Activated T-helper 1 cell treated with Interleukin-2 at 50 U/mL for 16 hours (primary cell): ENCODE results near the gene L3HYPDH.

Experiments
- DNase-seq: peaks from one replicate; pipeline ENCODE4 v3.0.0-alpha.2; 2020; ENCODE audit warnings: low read depth

Gene L3HYPDH

DNA sequence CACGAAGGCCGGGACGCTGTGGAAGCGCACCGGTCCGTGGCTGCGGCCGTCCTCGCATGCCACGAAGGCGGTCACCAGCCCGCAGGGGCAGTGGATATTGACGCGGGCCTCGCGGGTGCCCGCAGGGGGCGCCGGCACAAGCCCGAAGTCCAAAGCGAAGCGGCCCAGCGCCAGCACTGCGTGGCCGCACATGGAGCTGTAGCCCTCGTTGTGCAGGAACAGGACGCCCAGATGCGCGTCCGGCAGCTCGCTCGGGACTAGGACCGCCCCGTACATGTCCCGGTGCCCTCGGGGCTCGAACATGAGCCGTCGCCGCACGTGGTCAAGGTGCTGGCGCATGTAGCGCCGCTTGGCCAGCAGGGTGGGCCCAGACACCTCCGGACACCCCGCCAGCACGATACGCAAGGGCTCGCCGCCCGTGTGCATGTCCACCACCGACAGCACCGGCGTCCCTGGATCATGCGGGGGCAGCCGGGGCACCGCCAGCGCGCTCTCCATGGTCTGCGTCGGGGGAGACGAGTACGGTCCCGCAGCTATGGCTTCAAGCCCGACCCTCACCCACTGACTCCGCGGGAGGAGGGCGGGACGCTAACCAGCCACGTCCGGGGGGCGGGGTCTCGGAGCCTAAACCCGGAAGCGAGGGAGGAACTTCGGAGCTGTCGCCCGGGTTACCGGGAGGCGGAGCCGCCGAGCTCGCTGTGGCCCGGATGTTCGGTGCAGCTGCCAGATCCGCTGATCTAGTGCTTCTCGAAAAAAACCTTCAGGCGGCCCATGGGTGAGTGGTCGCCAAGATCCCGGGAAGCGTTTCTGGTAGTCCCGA lies at the start of gene L3HYPDH, which contains the start of gene JKAMP:
Gene L3HYPDH, minus strand, starts transcription at position 590 of the 820 bp plus-strand sequence. Its CDS starts 92 bp downstream, at position 498.
Gene JKAMP, plus strand, starts transcription at position 699 of the 820 bp plus-strand sequence. Its CDS starts 73 bp downstream, at position 772.
- peak; percentile 95 for DNase-seq

GRCh38 chr14:59532419-59532818 lies 48.2 kb upstream of the L3HYPDH start:
- DNase-seq, result no peak

- DNase-seq, result no peak
Observed at GRCh38 chr14:59530349-59530748, 46.1 kb upstream of the L3HYPDH start.

DNA sequence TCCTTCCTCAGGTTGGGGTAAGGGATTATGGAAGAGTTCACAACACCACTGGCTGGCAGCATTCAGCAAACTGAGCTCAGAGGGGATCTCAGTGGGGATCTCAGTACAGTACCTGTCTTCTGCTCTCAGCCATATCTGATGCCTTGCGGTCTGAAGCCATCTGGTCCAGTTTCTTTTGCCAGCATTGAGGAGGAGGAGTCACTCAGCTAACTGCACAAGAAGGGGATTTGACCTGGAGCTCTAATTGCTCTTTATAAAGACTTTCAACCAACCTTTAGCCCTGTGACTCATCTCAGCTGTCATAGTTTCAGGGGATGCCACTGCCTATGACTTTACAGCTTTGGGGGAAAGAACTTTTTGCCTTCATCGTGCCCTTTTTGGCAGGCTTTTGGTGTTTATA lies 45.0 kb upstream of the L3HYPDH start:
- DNase-seq, result no peak

GRCh38 chr14:59520224-59520623 lies 36.0 kb upstream of the L3HYPDH start:
- DNase-seq, result no peak

DNA sequence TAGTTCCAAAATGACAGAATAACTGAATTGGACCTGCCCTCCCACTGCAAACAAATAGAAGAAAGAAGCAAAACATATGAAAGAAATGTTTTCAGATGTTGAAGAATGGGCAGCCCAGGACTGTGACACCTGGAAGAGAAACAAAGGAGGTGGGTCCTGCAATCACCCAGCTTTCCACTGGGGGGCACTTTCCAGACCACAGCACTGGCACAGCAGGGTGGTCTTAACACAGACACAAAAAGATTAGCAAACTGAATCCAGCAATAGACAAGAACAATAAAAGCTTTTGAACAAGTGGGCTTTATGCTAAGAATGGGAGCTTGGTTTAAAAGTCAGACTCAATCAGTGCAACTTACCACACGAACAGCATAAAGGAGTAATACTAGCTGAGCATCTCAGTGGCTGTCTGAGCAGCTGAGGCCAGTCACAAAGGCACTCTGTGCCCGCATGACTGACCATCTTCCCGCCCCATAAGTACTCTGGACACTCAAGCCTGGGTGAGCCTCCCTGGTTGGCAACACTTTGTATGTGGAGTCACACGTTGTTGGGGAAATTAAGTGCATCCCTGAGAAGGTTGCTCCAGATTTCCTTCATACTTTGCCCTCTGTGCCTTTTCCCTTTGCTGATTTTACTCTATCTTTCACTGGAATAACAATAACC lies 27.8 kb upstream of the L3HYPDH start:
- no peak for DNase-seq

DNA sequence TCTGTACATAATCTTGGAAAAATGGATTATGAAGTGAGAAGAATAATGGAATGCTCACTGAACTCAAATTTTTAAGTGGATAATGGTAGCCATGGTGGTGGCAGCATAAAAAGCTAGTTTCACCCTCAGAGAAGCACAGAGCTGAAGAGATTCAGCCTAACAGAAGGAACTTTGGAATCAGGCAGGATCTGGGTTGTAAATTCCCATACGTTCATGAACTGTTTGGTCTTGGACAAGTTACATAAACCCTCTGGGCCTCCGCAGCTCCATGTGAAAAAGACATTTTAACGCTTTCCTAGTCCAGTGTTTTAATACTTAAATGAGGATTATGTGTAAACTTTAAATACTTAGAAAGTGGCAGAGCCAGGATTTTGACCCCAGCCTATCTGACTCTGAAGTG lies 26.8 kb upstream of the L3HYPDH start:
- no peak for DNase-seq

GRCh38 chr14:59510001-59510400 lies 25.8 kb upstream of the L3HYPDH start:
- DNase-seq, result no peak

GRCh38 chr14:59509101-59509500 lies 24.9 kb upstream of the L3HYPDH start:
- no peak for DNase-seq

DNA sequence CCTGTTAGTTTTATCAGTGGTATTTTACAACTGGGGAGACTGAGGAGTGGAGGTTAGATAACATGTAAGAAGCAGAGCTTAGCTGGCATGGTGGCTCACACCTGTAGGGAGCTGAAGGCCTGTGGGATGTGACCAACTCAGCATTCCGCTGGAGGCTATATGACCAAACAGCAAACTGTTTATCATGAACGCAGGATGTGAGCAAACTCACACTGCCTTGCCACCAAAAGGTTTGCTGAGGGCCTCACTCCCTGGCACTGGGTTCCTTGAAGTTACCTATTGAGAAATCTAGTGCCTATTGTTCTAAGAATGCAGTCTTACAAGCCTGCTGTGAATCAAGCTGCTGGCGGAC lies 23.5 kb upstream of the L3HYPDH start:
- no peak for DNase-seq

DNA sequence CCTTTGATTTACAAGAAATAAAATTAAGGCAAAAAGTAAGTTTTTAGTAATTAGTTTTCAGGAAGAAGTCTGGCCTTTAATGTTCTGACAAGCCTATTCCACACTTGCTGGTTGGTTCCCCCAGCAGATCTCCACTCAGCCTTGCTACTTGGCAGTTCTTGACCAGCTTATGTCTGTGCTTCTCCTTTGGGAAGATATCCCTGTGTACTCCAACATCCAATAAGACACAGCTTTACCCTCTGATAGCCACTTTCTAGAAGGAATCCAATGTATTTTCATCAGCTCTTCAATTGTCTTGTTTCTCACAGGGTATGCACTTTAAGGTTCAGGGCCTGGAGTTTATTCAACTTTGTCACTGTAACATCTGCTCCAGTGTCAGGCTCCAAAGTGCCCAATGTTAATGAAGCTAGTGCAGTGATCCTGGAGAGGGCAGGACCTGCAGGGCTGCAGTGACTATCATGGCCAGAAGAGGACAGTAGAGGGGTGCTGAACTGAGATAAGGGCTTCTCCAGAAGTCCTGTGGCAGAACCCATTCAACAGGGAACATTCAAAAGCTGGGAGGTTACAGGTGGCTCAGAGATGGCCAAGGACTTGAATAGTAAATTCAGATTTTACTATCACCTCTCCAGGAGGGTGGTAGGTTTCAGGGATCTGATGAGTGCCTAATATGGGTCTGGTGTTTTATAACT lies 23.0 kb upstream of the L3HYPDH start:
- no peak for DNase-seq

DNA sequence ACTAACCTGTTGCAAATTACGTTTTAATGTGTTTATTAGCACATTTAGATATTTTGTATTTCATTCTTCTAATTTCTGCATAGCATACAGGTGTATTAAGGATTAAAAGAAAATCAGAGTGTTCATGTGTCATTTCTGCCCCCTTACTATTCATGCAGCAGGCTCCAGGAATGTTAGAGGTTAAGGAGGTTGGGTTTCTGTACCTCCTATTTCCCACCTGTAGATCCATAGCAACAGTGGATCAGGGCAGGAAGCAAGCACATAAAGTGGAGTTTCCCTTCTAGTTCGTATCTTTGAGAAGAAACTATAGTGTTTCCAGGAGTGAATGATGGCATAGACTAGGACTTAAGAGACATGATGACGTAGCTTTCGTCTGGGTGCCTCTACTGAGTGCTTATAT lies 19.0 kb upstream of the L3HYPDH start:
- no peak for DNase-seq

DNA sequence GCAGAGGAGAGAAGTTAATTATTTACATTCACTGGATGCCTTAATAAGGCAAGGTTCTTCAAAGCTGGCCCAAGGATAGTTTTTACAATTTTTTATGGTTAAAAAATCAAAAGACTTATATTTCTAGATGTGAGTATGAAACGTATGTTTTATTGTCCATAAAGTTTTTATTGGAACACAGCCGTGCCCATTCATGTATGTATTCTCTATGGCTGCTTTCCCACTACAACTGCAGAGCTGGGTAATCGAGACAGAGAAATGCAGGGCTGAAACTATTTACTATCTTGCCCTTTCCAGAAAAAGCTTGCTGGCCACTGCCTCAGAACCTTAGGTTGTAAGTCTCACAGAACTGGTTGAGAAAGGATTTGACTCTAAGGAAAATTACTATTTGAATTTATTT lies 16.5 kb upstream of the L3HYPDH start:
- no peak for DNase-seq

- DNase-seq, result no peak
Observed at GRCh38 chr14:59492384-59492783, 8.2 kb upstream of the L3HYPDH start.

GRCh38 chr14:59490756-59491155 lies 6.5 kb upstream of the L3HYPDH start:
- no peak for DNase-seq

DNA sequence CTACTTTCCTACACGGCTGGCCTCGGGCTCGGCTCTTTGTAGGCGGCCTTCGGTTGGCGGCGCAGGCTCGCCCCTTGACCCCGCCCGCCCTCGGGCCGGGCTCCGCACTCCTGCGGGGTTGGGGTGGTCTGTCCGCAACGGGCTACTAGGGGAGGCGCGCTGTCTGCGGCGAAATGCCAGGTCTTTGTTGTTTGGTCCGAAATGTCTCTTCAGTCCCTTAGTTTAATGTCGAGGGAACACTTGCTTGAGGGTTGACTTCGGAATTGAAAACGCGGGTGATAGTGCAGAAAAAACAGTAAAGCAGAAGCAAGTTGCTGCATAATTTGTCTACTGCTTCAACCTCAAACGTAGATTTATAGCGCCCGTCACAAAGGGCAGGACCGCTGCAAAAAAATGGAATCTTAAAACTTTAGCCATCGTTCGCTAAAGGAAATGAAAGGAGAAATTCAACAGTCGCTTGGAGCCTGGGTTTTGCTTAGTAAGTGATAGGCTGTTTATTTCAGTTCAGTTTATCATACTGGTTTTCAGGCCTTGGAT lies 499 bp upstream of the L3HYPDH start:
- no peak for DNase-seq

DNA sequence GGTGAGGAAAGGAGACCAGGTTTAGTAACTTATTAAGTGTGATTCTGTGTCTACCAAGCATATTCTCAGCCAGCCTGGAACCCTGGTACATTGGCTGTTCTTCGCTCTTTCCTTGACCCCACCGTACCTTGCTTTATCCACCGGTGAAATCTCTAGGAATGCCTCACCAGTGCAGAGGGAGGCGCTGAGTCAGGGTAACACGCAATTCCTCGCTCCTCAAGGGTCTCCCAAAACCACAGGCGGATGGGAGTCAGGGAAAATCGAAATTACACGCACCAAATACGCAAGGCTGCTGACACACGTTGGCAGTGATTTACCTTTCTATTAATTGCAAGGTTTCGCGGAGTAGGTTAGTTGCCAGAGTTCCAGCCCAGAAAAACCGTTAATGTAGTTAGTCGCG lies 845 bp downstream of the L3HYPDH start:
- no peak for DNase-seq

DNA sequence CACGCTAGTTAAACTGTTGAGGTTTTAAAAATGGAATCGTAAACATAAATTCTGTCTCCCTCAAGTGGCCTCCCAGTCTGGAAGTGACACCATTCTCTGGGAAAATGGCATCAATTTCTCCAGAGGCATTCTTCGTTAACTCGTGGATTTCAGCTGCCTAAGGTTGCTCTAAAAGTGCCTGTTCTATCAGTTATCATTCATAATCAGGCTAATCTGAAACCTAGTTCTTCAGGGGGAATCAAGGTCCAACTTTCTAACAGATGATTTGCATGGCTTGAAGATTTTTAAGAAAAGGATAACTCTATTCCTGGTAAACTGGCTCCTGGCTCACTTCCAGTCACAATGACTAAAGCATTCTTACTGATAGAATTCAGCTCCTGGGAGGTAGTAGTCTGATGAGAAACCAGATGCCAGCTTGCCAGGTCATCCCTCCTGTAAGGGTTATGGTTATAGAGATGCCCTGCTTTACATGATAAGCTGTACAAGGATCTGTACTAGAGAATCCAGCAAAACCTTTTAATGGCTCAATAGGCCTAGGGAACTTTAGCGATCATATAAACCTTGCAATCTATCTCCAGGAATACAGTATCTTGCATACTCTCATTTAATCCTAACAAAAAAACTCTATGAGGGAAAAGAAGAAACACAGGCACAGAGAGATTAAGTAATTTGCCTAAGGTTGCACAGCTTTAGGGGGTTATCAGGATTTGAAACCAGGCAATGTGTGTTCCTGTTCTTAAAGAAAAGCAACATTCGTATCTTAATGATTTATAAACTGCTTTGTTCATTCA lies 1.5 kb downstream of the L3HYPDH start:
- no peak for DNase-seq

DNA sequence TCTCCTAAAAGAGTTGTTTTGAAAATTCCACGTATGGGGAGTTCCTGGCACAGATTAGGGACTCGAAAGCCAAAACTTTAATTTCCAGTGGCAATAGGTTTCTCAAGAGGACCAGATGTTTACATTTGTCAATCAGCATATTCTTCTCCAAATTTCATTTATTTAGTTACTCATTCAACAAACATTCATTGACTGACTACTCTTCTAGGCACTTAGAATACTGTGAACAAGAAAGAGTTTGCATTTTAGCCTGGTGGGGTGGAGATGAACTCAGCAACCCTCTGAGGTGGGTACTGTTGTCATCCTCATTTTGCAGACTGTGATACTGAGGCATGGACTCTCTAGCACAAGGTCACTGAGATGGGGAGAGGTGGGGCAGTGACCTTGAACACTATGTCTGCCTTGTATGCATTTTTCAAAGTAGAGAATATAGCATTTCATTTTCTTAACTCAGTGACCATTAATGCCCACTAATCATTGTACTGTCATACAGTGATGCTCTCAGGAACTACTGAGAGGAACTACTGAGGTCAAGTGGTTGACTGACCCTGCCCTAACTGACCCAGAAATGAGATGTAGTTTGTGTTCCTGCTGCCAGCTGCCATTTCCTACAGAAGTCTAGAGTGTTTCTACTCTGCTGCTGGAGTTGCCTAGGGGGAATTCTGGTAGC lies 2.2 kb downstream of the L3HYPDH start:
- DNase-seq, result no peak

GRCh38 chr14:59481407-59481806 lies 2.8 kb downstream of the L3HYPDH start:
- no peak for DNase-seq

- no peak for DNase-seq
Observed at GRCh38 chr14:59480166-59480565, 4.0 kb downstream of the L3HYPDH start.
